C4-2B (cell line): ENCODE measurements around the gene SCFD2.

Experiments
- H3K27ac ChIP-seq: fragments of 450-650 bp; 2 replicates; pipeline ENCODE4 v1.5.1; 2017
- ZFX ChIP-seq: fragments of 450-650 bp; IDR thresholded peaks from 2 replicates; pipeline ENCODE4 v1.6.1; 2017
- TF ChIP-seq, protein P1 (sequence below): fragments of 450-650 bp; conservative IDR thresholded peaks from 2 replicates; pipeline ENCODE4 v1.5.1; 2017; ENCODE audit warnings: mild to moderate bottlenecking

Gene SCFD2

DNA sequence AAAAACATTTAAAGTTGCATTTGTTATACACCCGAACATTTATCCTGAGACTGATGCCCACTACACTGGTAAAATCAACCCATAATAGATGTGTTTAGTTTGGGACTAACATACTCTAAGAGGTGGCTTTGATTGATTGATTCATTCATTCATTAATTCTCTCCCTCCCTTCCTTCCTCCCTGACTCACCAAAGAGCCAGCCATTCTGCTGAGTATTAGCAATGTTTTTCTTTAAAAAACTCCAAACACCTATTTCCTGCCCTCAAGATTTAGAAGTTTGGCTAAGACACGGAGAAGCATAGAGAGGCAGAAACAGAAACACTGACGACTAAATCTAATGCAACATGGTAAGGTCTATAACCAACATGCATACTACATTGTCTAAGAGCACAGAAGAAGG lies 414.8 kb downstream of the SCFD2 start:
- no peak overlapping the region for H3K27ac ChIP-seq
- TF ChIP-seq, protein P1, sequence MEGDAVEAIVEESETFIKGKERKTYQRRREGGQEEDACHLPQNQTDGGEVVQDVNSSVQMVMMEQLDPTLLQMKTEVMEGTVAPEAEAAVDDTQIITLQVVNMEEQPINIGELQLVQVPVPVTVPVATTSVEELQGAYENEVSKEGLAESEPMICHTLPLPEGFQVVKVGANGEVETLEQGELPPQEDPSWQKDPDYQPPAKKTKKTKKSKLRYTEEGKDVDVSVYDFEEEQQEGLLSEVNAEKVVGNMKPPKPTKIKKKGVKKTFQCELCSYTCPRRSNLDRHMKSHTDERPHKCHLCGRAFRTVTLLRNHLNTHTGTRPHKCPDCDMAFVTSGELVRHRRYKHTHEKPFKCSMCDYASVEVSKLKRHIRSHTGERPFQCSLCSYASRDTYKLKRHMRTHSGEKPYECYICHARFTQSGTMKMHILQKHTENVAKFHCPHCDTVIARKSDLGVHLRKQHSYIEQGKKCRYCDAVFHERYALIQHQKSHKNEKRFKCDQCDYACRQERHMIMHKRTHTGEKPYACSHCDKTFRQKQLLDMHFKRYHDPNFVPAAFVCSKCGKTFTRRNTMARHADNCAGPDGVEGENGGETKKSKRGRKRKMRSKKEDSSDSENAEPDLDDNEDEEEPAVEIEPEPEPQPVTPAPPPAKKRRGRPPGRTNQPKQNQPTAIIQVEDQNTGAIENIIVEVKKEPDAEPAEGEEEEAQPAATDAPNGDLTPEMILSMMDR: no peak
- TF ChIP-seq ZFX: no peak

DNA sequence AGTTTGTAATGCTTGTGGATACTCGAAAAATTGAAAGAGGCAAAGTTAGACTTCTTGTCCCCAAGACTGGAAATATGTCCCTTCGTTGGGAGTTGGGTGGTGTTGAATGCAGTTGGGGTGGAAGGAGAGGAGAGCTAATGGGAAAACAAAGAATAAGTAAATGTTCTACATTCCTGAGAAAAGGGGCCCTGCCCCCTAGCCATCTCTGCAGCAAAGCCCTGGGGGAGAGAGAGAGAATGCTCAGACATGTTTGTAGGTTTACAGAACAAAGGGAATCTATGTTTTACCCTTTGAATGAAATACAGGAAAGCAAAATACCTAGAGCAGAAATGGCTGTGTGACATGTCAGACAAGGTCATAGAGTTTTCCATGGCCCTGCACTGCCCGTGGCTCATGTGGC lies 415.6 kb downstream of the SCFD2 start:
- no peak overlapping the region for H3K27ac ChIP-seq
- TF ChIP-seq, protein P1: no peak
- TF ChIP-seq ZFX: no peak

DNA sequence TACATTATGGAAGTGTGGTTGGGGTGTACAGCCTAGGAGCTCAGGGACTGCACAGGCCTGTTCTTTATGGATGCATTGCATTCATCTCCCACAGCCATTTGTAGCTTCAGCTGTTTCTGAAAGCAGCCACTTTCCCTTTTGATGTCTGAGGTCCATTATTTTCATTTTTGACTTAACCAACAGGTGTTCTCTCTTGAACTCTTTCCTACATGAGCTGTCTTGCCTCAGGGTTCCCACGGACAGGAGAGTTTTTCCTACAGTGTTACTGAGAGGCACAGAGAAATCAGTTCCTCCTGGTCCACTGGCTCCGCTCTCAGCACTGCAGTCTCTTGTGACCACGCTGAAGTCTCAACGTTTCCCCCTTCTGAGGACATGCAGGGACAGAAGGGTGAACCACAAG lies 416.5 kb downstream of the SCFD2 start:
- no peak for TF ChIP-seq ZFX
- TF ChIP-seq, protein P1: no peak
- H3K27ac ChIP-seq: no peak overlapping the region

DNA sequence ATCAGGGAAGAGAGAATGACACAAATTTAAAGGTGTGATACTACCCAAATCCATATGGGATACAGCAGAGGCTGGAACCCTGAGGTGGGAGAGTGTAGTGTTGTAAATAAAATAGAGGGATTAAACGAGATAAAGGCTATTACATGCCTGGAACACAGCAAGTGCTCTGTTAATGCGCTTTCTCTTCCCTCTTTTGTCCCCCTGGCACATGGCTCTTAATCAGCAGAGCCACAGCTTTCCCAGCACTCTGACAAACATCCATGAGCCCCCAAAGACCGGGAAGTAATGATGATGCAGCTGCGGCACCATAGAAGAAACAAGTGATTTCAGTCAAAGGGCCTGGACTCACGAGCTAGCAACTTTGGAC lies 417.8 kb downstream of the SCFD2 start:
- TF ChIP-seq, protein P1: no peak
- TF ChIP-seq ZFX: no peak

DNA sequence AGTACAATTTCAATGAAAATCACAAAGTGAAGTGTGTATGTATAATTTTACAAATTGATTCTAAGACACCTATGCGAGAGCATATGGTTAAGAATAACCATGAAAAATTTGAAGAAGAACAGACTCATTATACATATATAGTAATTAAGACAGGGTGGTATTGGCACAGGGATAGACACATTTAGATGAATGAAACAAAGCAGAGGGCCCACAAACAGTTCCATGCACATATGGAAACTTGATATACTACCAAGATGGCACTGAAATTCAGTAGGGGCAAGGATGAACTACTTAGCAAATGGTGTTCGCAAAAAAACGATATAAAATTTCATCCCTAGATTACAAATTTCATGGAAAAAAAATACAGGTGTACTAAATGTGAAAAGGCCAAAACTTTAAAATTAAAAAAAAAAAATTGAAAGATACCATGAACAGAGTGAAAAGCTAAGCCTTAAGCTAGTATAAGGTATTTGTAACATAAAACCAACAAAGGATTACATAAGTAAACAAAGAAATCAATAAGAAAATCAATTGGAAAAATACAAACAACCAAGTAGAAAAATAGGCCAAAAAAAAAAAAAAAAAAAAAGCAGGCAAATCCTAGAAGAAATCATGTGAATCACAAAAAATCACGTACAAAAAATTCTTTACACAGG lies 418.3 kb downstream of the SCFD2 start:
- no peak overlapping the region for H3K27ac ChIP-seq
- TF ChIP-seq ZFX: no peak
- TF ChIP-seq, protein P1: no peak

More for the DNA sequence above, 417.8 kb downstream of the SCFD2 start:
- H3K27ac ChIP-seq: no peak overlapping the region

DNA sequence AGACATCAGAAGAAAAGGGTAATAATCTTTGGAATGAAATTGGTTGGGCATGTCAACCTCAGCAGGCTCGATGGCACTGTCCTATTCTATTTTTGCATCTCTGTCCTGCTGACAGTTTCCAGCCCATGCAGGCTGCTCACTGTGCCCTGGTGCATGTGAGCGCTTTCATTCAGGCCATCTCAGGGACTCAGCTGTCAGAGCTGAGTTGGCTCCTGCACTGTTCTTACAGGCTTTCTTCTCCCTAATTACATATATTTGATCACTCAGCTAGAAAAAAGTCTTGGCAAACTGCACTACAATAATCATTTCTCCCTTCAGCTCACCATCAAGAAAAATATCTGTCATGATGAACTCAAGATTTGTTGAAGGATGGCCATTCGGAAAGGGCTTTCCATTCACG lies 419.0 kb downstream of the SCFD2 start:
- no peak for TF ChIP-seq ZFX
- TF ChIP-seq, protein P1: no peak
- no peak overlapping the region for H3K27ac ChIP-seq

DNA sequence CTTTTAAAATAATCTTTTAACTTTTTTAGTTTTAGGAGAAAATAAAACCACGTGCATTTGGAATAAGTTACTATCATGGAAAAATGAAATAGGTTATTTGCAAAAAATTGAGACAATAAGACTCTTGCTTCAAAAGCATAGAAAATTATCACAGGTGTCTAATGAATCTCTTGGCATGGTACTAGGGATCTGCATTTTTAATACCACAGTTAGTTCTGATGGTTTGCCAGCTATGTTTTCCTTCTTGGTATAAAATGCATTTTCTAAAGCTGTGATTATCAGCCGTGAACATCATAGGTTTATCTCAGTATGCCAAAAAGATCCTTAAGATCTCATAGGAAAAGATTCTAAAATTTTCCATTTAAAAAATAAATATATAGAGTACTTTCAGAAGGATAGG lies 419.9 kb downstream of the SCFD2 start:
- TF ChIP-seq ZFX: no peak
- TF ChIP-seq, protein P1: no peak
- no peak overlapping the region for H3K27ac ChIP-seq
